ENCODE data around the gene SLC6A3.

Gene SLC6A3

DNA sequence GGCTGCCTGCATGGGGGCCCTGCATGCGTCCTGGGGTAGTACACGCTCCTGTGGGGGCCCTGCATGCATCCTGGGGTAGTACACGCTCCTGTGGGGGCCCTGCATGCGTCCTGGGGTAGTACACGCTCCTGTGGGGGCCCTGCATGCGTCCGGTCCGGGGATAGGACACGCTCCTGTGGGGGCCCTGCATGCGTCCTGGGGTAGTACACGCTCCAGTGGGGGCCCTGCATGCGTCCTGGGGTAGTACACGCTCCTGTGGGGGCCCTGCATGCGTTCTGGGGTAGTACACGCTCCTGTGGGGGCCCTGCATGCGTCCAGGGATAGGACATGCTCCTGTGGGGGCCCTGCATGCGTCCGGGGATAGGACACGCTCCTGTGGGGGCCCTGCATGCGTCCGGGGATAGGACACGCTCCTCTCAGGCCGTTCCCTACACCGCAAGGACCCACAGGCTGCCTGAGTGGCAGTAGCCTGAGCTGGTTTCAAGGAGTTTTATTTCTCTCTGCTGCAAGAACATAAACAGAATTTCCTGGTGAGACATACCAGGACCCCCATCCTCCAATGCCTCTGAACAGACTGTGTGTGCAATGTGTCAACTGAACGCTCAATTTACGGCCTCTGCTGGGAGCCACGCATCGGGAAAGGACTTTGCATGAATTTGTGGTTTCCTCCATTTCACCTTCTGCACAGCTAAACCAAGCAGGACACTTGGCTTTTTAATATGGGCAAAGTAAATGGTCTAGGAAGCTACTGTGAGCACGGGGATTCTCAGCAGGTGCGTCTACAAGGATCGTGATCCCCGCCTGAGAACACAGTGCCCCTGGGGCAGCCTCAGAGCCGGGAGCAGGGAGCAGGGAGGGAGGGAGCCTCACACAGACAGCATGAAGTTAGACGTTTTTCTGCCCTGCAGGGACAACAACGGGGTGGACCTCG, 51.4 kb downstream of the SLC6A3 start:
- DNase-seq: no peak
- H3K4me1 Mint-ChIP-seq (ENCODE audit: low read depth): no peaks in the 10 kb centered on the region
- H3K27ac Mint-ChIP-seq: no peak overlapping the region
- H3K9me3 Mint-ChIP-seq: peaks cover 4% of the 10 kb centered on the region
- no peaks in the 10 kb centered on the region for H3K36me3 Mint-ChIP-seq (ENCODE audit: low read depth)
- H3K4me3 Mint-ChIP-seq: no peak overlapping the region
- H3K27me3 Mint-ChIP-seq: peaks cover 25% of the 10 kb centered on the region

GRCh38 chr5:1392801-1393565, 52.3 kb downstream of the SLC6A3 start:
- peaks cover 25% of the 10 kb centered on the region for H3K27me3 Mint-ChIP-seq
- no peak overlapping the region for H3K27ac Mint-ChIP-seq
- no peaks in the 10 kb centered on the region for H3K36me3 Mint-ChIP-seq (ENCODE audit: low read depth)
- H3K9me3 Mint-ChIP-seq: no peaks in the 10 kb centered on the region
- no peak for DNase-seq
- H3K4me1 Mint-ChIP-seq (ENCODE audit: low read depth): no peaks in the 10 kb centered on the region
- no peak overlapping the region for H3K4me3 Mint-ChIP-seq

DNA sequence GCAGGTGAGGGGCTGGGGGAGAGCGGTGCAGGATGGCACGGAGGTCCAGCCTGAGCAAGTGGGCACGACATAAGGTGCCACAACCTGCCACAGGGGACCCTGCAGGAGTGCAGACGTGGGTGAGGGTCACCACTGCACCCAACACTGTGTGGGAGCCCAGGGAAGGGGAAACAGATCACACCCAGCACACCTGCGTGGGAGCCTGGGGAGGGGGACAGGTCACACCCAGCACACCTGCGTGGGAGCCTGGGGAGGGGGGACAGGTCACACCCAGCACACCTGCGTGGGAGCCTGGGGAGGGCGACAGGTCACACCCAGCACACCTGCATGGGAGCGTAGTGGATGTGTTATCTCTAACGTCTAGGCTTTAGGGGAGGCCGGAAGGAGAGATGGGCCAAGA, 53.0 kb downstream of the SLC6A3 start:
- DNase-seq: no peak
- no peaks in the 10 kb centered on the region for H3K9me3 Mint-ChIP-seq
- H3K4me1 Mint-ChIP-seq (ENCODE audit: low read depth): peaks cover 3% of the 10 kb centered on the region
- no peaks in the 10 kb centered on the region for H3K36me3 Mint-ChIP-seq (ENCODE audit: low read depth)
- peaks cover 25% of the 10 kb centered on the region for H3K27me3 Mint-ChIP-seq
- no peak overlapping the region for H3K27ac Mint-ChIP-seq
- no peak overlapping the region for H3K4me3 Mint-ChIP-seq

GRCh38 chr5:1391691-1392090, 53.5 kb downstream of the SLC6A3 start:
- no peak overlapping the region for H3K4me3 Mint-ChIP-seq
- peaks cover 8% of the 10 kb centered on the region for H3K4me1 Mint-ChIP-seq (ENCODE audit: low read depth)
- DNase-seq: no peak
- no peak overlapping the region for H3K27ac Mint-ChIP-seq
- H3K36me3 Mint-ChIP-seq (ENCODE audit: low read depth): no peaks in the 10 kb centered on the region
- no peaks in the 10 kb centered on the region for H3K9me3 Mint-ChIP-seq
- H3K27me3 Mint-ChIP-seq: peaks cover 25% of the 10 kb centered on the region

DNA sequence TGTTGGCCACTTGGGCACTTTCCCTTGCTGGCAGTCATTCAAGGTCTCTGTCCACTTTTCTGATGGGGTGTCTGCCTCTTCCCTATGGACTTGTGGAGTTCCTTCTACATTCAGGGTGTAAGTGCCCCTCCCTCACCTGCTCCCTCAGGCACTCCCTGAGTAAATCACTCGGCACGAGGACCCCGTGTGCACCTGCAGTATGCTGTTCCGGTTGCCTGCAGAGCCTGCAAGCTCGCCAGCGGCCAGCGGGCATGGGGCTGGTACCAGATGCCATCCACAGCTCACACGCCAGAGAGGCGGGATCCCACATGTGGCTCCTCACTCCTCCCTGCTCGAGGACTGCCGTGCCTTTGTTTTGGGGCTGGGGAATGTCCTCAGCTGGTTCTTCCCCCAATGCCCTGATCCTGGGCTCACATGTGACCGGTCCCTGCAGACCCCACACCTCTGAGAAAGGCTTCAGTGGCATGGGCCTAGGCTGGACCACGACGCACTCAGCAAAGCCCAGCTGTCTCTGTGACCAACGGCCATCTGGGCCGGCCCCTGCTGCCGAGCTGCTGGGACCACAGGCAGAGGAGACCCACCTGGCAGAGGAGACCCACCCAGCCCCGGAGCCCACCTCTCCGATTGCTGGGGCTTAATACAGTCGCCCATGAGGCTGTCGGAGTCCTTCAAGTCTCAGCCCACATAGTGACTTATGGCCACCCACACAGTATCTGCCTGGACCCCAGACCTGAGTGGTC, 54.2 kb downstream of the SLC6A3 start:
- Mint-ChIP-seq H3K4me3 (no peak overlapping the region), H3K36me3 (ENCODE audit: low read depth) (no peaks in the 10 kb centered on the region), H3K4me1 (ENCODE audit: low read depth) (peaks cover 15% of the 10 kb centered on the region), H3K27me3 (peaks cover 25% of the 10 kb centered on the region), H3K27ac (no peak overlapping the region), H3K9me3 (no peaks in the 10 kb centered on the region)
- no peak for DNase-seq

DNA sequence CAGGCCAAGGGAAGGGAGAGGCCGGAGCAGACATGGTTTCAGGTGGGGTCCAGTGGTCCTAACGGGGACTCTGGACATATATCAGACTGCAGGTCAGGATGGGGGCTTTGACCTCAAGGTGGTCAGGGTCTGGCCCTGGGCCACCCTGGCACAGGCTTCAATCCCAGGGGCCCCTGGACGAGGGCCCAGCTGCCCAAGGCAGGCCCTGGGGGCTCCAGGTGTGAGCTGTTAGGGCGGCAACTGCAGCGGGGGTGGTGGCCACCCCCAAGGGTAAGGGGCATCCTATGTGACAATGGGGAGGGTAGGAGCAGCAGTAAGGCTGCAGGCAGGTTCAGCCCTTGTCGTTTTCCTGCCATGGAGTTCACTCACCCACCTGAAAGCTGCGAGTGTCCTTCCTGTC, 54.9 kb downstream of the SLC6A3 start:
- no peaks in the 10 kb centered on the region for H3K9me3 Mint-ChIP-seq
- no peak for DNase-seq
- H3K27me3 Mint-ChIP-seq: peaks cover 22% of the 10 kb centered on the region
- no peaks in the 10 kb centered on the region for H3K36me3 Mint-ChIP-seq (ENCODE audit: low read depth)
- peaks cover 19% of the 10 kb centered on the region for H3K4me1 Mint-ChIP-seq (ENCODE audit: low read depth)
- no peak overlapping the region for H3K4me3 Mint-ChIP-seq
- no peak overlapping the region for H3K27ac Mint-ChIP-seq

GRCh38 chr5:1388383-1388967, 56.8 kb downstream of the SLC6A3 start:
- H3K27ac Mint-ChIP-seq: no peak overlapping the region
- H3K27me3 Mint-ChIP-seq: peaks cover 9% of the 10 kb centered on the region
- DNase-seq: no peak
- H3K4me1 Mint-ChIP-seq (ENCODE audit: low read depth): peaks cover 21% of the 10 kb centered on the region
- H3K9me3 Mint-ChIP-seq: no peaks in the 10 kb centered on the region
- no peak overlapping the region for H3K4me3 Mint-ChIP-seq
- no peaks in the 10 kb centered on the region for H3K36me3 Mint-ChIP-seq (ENCODE audit: low read depth)

DNA sequence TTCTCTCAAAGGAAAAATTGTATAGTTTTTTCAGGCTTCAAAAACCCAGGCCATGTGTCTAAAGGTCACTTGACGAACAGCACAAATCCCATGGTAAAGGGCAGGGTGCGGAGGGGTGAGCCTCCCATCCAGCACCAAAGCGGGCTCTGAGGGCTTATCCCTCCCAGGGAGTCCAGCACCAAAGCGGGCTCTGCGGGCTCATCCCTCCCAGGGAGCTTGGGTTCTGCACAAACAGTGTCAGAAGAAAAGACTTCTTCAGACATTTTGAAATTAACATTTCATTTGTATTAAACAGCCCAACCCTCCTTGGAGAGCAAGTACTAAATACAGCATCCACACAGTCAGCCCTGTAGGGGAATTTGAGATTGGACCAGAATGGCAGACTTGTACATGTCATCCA, 57.4 kb downstream of the SLC6A3 start:
- DNase-seq: no peak
- Mint-ChIP-seq H3K4me1 (ENCODE audit: low read depth) (peaks cover 21% of the 10 kb centered on the region), H3K9me3 (no peaks in the 10 kb centered on the region), H3K27ac (no peak overlapping the region), H3K36me3 (ENCODE audit: low read depth) (no peaks in the 10 kb centered on the region), H3K4me3 (no peak overlapping the region), H3K27me3 (peaks cover 3% of the 10 kb centered on the region)

- DNase-seq: no peak
- Mint-ChIP-seq H3K4me1 (ENCODE audit: low read depth) (peaks cover 21% of the 10 kb centered on the region), H3K27ac (peak overlapping the region; percentile 93), H3K36me3 (ENCODE audit: low read depth) (no peaks in the 10 kb centered on the region), H3K4me3 (peak overlapping the region; percentile 88), H3K27me3 (peaks cover 3% of the 10 kb centered on the region), H3K9me3 (no peaks in the 10 kb centered on the region)
Measured at GRCh38 chr5:1387059-1387755, 58.0 kb downstream of the SLC6A3 start.

DNA sequence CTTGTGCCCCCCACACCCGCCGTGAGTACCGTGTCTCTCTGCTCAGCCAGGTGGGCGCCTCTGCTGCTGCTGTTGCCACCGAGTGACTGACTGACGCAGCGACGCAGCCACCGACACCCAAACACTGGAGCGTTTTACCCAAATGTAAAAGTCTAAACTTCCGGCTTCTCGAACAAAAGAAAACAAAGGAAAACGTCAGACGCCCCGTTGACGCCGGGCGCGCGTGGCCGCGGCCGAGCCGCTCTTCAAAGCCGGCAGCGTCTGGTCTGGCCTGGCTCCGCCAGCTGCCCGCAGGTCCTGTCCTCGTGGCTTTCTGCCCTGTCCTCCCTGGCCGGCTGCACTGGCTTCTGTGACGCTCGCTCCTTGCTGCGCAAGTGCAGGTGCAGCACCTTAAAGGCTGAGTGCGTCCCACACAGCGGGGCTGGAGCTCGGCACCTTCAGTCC, 58.9 kb downstream of the SLC6A3 start:
- peak overlapping the region; percentile 88 for H3K4me3 Mint-ChIP-seq
- peaks cover 4% of the 10 kb centered on the region for H3K27me3 Mint-ChIP-seq
- H3K9me3 Mint-ChIP-seq: no peaks in the 10 kb centered on the region
- H3K27ac Mint-ChIP-seq: peak overlapping the region; percentile 93
- DNase-seq: peak; percentile 79
- H3K4me1 Mint-ChIP-seq (ENCODE audit: low read depth): peaks cover 25% of the 10 kb centered on the region
- H3K36me3 Mint-ChIP-seq (ENCODE audit: low read depth): no peaks in the 10 kb centered on the region

GRCh38 chr5:1385395-1386273, 59.6 kb downstream of the SLC6A3 start:
- peaks cover 29% of the 10 kb centered on the region for H3K4me1 Mint-ChIP-seq (ENCODE audit: low read depth)
- H3K4me3 Mint-ChIP-seq: peak overlapping the region; percentile 88
- peak overlapping the region; percentile 93 for H3K27ac Mint-ChIP-seq
- no peaks in the 10 kb centered on the region for H3K36me3 Mint-ChIP-seq (ENCODE audit: low read depth)
- peak; percentile 92 for DNase-seq
- peaks cover 7% of the 10 kb centered on the region for H3K27me3 Mint-ChIP-seq
- no peaks in the 10 kb centered on the region for H3K9me3 Mint-ChIP-seq

- Mint-ChIP-seq H3K27me3 (peaks cover 7% of the 10 kb centered on the region), H3K4me1 (ENCODE audit: low read depth) (peaks cover 35% of the 10 kb centered on the region), H3K4me3 (no peak overlapping the region), H3K27ac (no peak overlapping the region), H3K9me3 (no peaks in the 10 kb centered on the region), H3K36me3 (ENCODE audit: low read depth) (no peaks in the 10 kb centered on the region)
- DNase-seq: no peak
Measured at GRCh38 chr5:1384521-1384920, 60.7 kb downstream of the SLC6A3 start.

GRCh38 chr5:1383886-1384401, 61.3 kb downstream of the SLC6A3 start:
- H3K27ac Mint-ChIP-seq: no peak overlapping the region
- no peaks in the 10 kb centered on the region for H3K9me3 Mint-ChIP-seq
- H3K4me1 Mint-ChIP-seq (ENCODE audit: low read depth): peaks cover 35% of the 10 kb centered on the region
- no peaks in the 10 kb centered on the region for H3K36me3 Mint-ChIP-seq (ENCODE audit: low read depth)
- no peak for DNase-seq
- no peak overlapping the region for H3K4me3 Mint-ChIP-seq
- peaks cover 7% of the 10 kb centered on the region for H3K27me3 Mint-ChIP-seq
